ENCODE data around the gene RANBP9. TPM values are rescaled to one million over a fixed set of nuclear protein-coding genes. Genes with fewer than 3 reads are reported as not detected.

The RANBP9 gene
- total RNA-seq, 1 experiment from 2014 or later: 44.5 TPM

DNA sequence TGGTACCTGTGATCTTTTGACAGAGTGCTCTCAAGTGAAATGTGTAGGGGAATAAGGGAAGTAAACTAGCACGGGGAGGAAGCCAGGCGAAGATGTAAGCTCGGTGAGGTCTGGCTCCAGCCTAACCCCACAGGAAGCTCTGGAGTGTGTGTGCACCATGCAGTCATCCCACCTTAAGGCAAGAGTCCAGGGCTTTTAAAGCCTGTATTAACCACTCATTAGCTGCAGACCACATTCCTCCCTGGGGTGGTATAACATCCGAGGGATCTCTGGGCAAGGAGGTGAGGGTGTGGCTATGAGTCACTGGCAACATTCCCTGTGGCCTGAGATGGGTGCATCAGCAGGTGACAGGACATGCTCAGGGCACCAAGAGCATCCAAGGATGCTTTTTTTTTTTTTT, 12.5 kb upstream of the RANBP9 start:
- no peak for ATAC-seq
- BruUV-seq (replicated peaks): no TSS peak
- POLR2A ChIA-PET: interaction anchor here (0.7 kb wide), 1 partner anchor 104 kb away, joined by 4 read pairs; no protein-coding TSS in a partner anchor
- Histone ChIP-seq H3K36me3 (ENCODE audit: control insufficient read depth, insufficient read depth, low read length) (no peaks in the 10 kb centered on the region), H3K27me3 (ENCODE audit: control insufficient read depth, insufficient read depth, low read length) (no peaks in the 10 kb centered on the region), H3K4me3 (ENCODE audit: low read depth in 2 of 2, low read length in 2 of 2) (no peak overlapping the region), H3K27ac (ENCODE audit: low read length) (no peak overlapping the region), H3K4me1 (ENCODE audit: control insufficient read depth, insufficient read depth, low read length) (no peaks in the 10 kb centered on the region), H3K9me3 (ENCODE audit: control insufficient read depth, insufficient read depth, low read depth, low read length) (no peaks in the 10 kb centered on the region)
- no peak for TF ChIP-seq CTCF (IDR thresholded peaks at IDR 0.05)
- no peak for TF ChIP-seq REST (IDR thresholded peaks at IDR 0.05; ENCODE audit: insufficient read depth in 1 of 2, low read depth in 2 of 2, low read length in 1 of 2)
- no peak for TF ChIP-seq TCF7L2 (IDR thresholded peaks at IDR 0.05; ENCODE audit: low read depth, low read length)
- in situ Hi-C loops (cut with HindIII; ENCODE audit: low pct_unique_long_range_greater_than_20kb, low sequenced_read_pairs) (no loop called here), intact Hi-C loops (cut with micrococcal nuclease; ENCODE audit: unreplicated experiment) (no loop called here)
- CTCF ChIA-PET: no interaction called here
- DNase-seq (ENCODE audit: low read depth, low spot score): no peak

DNA sequence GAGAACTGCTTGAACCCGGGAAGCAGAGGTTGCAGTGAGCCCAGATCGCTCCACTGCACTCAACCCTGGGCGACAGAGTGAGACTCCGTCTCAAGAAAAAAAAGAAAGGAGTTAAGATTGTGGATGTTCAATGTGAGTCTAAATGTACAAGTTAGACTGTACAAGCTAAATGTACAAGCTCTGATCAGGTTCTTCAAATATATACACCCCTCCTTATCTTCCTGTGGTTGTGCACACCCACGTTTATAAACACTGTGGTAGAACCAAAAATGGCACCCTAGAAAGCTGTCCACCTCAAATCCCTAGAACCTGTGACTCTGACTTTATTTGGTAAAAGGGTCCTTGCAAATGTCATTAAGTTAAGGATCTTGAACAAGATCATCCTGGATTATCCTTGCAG, 11.2 kb upstream of the RANBP9 start:
- no peaks in the 10 kb centered on the region for H3K9me3 ChIP-seq (ENCODE audit: control insufficient read depth, insufficient read depth, low read depth, low read length)
- no peaks in the 10 kb centered on the region for H3K36me3 ChIP-seq (ENCODE audit: control insufficient read depth, insufficient read depth, low read length)
- ChIA-PET CTCF (no interaction called here), POLR2A (no interaction called here)
- BruUV-seq (replicated peaks): no TSS peak
- TF ChIP-seq CTCF (IDR thresholded peaks at IDR 0.05) (no peak), POLR2AphosphoS5 (IDR thresholded peaks at IDR 0.05; ENCODE audit: low read depth, low read length) (no peak), SIN3A (IDR thresholded peaks at IDR 0.05; ENCODE audit: borderline replicate concordance, insufficient read depth, low read depth, low read length) (no peak), REST (IDR thresholded peaks at IDR 0.05; ENCODE audit: insufficient read depth in 1 of 2, low read depth in 2 of 2, low read length in 1 of 2) (no peak), TCF7L2 (IDR thresholded peaks at IDR 0.05; ENCODE audit: low read depth, low read length) (no peak)
- DNase-seq (ENCODE audit: low read depth, low spot score) (no peak), ATAC-seq (no peak)
- no peak overlapping the region for H3K4me3 ChIP-seq (ENCODE audit: low read depth in 2 of 2, low read length in 2 of 2)
- H3K4me1 ChIP-seq (ENCODE audit: control insufficient read depth, insufficient read depth, low read length): no peaks in the 10 kb centered on the region
- in situ Hi-C loops (cut with HindIII; ENCODE audit: low pct_unique_long_range_greater_than_20kb, low sequenced_read_pairs): no loop called here
- intact Hi-C loops (cut with micrococcal nuclease; ENCODE audit: unreplicated experiment): no loop called here
- no peak overlapping the region for H3K27ac ChIP-seq (ENCODE audit: low read length)
- H3K27me3 ChIP-seq (ENCODE audit: control insufficient read depth, insufficient read depth, low read length): no peaks in the 10 kb centered on the region

All from Panc1 (cell line).